Endothelial cell of umbilical vein (primary cell): Measurements from ENCODE around the gene USP40. TPM values are rescaled to one million over a fixed set of nuclear protein-coding genes. Genes with fewer than 3 reads are reported as not detected.

Source experiments
- BruUV-seq: library from RNA; stranded (reverse); fragments of 400-500 nt; replicated peaks from 2 replicates; lab custom pipeline; 2021; lab: Mats Ljungman, UMichigan
- CTCF ChIA-PET: fragments of 300-600, 350-600 bp; sonication (Branson Sonifier 250); formaldehyde crosslinking; loops from one replicate; lab custom pipeline; 2021; ENCODE audit warnings: antibody characterized with exemption, inconsistent platforms; lab: Charles Lee
- POLR2A ChIA-PET: fragments of 300-600, 350-600 bp; sonication (Branson Sonifier 250); formaldehyde crosslinking; loops from one replicate; lab custom pipeline; 2021; ENCODE audit warnings: antibody characterized with exemption, inconsistent platforms; lab: Charles Lee
- DNase-seq: peaks from one replicate; pipeline ENCODE4 v3.0.0-alpha.2; 2011; ENCODE audit warnings: low read depth, low spot score
- FAIRE-seq: peaks from 2 replicates; lab custom pipeline; 2011; peaks lifted over from hg19 to GRCh38; lab: Jason Lieb, UNC
- H2AFZ ChIP-seq: 2 replicates; pipeline ENCODE4 v1.6.0; 2012; ENCODE audit warnings: low read depth, low read length, control low read depth, inconsistent platforms
- H3K27ac ChIP-seq: 2 replicates; pipeline ENCODE4 v1.5.1; 2011; ENCODE audit warnings: low read depth, mild to moderate bottlenecking, control low read depth, low read length, moderate library complexity; ENCODE audit not compliant: insufficient read depth
- H3K27me3 ChIP-seq, 2 experiments: 2 replicates each; pipeline versions ENCODE4 v1.6.0 to v1.6.1; 2011; ENCODE audit warnings: low read length in 2 of 2, mixed read lengths in 1 of 2; ENCODE audit not compliant: control insufficient read depth in 2 of 2, insufficient read depth in 2 of 2
- H3K36me3 ChIP-seq, 2 experiments: 2 replicates in 1 of 2; 3 replicates in 1 of 2; pipeline ENCODE4 v1.5.1; 2011; ENCODE audit warnings: low read length in 2 of 2, mild to moderate bottlenecking in 1 of 2, moderate library complexity in 1 of 2; ENCODE audit not compliant: control insufficient read depth in 2 of 2, insufficient read depth in 2 of 2; ENCODE audit errors: extremely low read depth in 1 of 2
- H3K4me1 ChIP-seq: 3 replicates; pipeline ENCODE4 v1.5.1; 2011; ENCODE audit warnings: mild to moderate bottlenecking, low read length; ENCODE audit not compliant: control insufficient read depth, insufficient read depth; ENCODE audit errors: extremely low read depth
- H3K4me2 ChIP-seq: 2 replicates; pipeline ENCODE4 v1.6.1; 2011; ENCODE audit warnings: low read length, control low read depth, mixed read lengths; ENCODE audit not compliant: insufficient read depth
- H3K4me3 ChIP-seq, 3 experiments: fragments of 200-600 bp in 1 of 3; sonication (generic), shearing (Covaris generic) in 1 of 3; replicated peaks in 1 of 3; 2 replicates each; pipeline ENCODE4 v1.5.1; 2011 to 2016; ENCODE audit warnings: control low read depth in 3 of 3, low read length in 3 of 3, mild to moderate bottlenecking in 2 of 3, inconsistent platforms in 1 of 3, low read depth in 1 of 3, moderate library complexity in 1 of 3; ENCODE audit not compliant: insufficient read depth in 1 of 3
- H3K79me2 ChIP-seq: 2 replicates; pipeline ENCODE4 v1.6.0; 2012; ENCODE audit warnings: low read length, inconsistent platforms; ENCODE audit not compliant: control insufficient read depth, insufficient read depth
- H3K9ac ChIP-seq: replicated peaks from 2 replicates; pipeline ENCODE3; 2011; ENCODE audit warnings: low read length, control low read depth; ENCODE audit not compliant: insufficient read depth; ENCODE audit errors: extremely low read depth
- H3K9me1 ChIP-seq: replicated peaks from 3 replicates; pipeline ENCODE4 v1.6.0; 2011; ENCODE audit warnings: mild to moderate bottlenecking, low read length; ENCODE audit not compliant: control insufficient read depth, insufficient read depth; ENCODE audit errors: extremely low read depth
- H3K9me3 ChIP-seq: replicated peaks from 2 replicates; pipeline ENCODE4 v1.5.1; 2012; ENCODE audit warnings: low read length, inconsistent platforms; ENCODE audit not compliant: control insufficient read depth, insufficient read depth
- H4K20me1 ChIP-seq: replicated peaks from 2 replicates; pipeline ENCODE3; 2011; ENCODE audit warnings: mild to moderate bottlenecking, low read length; ENCODE audit not compliant: control insufficient read depth, insufficient read depth; ENCODE audit errors: extremely low read depth
- EZH2 ChIP-seq: IDR thresholded peaks from 2 replicates; pipeline ENCODE4 v1.6.1; 2012; ENCODE audit warnings: borderline replicate concordance, low read depth, mild to moderate bottlenecking, moderate library complexity, low read length, inconsistent platforms; ENCODE audit not compliant: severe bottlenecking
- FOS ChIP-seq: IDR thresholded peaks from 2 replicates; pipeline ENCODE4 v1.6.1; 2011; ENCODE audit warnings: mild to moderate bottlenecking, low read length, moderate library complexity, borderline replicate concordance; ENCODE audit not compliant: insufficient read depth
- GATA2 ChIP-seq: IDR thresholded peaks from 2 replicates; pipeline ENCODE4 v1.7.0; 2011; ENCODE audit warnings: low read depth, mild to moderate bottlenecking, moderate library complexity, mixed read lengths, low read length; ENCODE audit not compliant: insufficient read length, insufficient read depth
- JUN ChIP-seq: IDR thresholded peaks from 2 replicates; pipeline ENCODE4 v1.6.1; 2011; ENCODE audit warnings: borderline replicate concordance, low read depth; ENCODE audit not compliant: insufficient read length, insufficient read depth
- MAX ChIP-seq: IDR thresholded peaks from 2 replicates; pipeline ENCODE4 v1.6.1; 2011; ENCODE audit not compliant: insufficient read depth, insufficient read length
- MYC ChIP-seq: IDR thresholded peaks from one replicate; pipeline ENCODE4 v1.6.1; 2011; ENCODE audit warnings: mild to moderate bottlenecking, low read depth, low read length
- POLR2A ChIP-seq: IDR thresholded peaks from 2 replicates; pipeline ENCODE4 v1.6.1; 2012; ENCODE audit warnings: low read depth, mild to moderate bottlenecking, control low read depth, low read length
- POLR2AphosphoS5 ChIP-seq: IDR thresholded peaks from 2 replicates; pipeline ENCODE4 v1.6.1; 2012; ENCODE audit warnings: low read depth, mild to moderate bottlenecking, control low read depth, low read length, moderate library complexity; ENCODE audit not compliant: insufficient read depth
- dilution Hi-C: fragments of 300-500 bp; cut with MboI; formaldehyde crosslinking; loops from one replicate; pipeline ENCODE4 v1.15.0; 2019; ENCODE audit warnings: low sequenced_read_pairs; ENCODE audit not compliant: extremely low pct_ligation_motif_present
- intact Hi-C: fragments of 100-400 bp; cut with micrococcal nuclease; formaldehyde crosslinking; loops from one replicate; pipeline ENCODE4 v1.10.0; 2022
- polyA plus RNA-seq, 4 experiments: library from polyadenylated mRNA; depleted of rRNA in 3 of 4; stranded (reverse) in 3 of 4; unstranded in 1 of 4; fragments of >200 nt; gene quantifications; 2 replicates each; pipeline versions ENCODE4 v1.2.1 to v1.2.3, GENCODE V29; 2011 to 2012; ENCODE audit warnings: missing spikeins in 1 of 4
- total RNA-seq: library from RNA; stranded (reverse); gene quantifications from 2 replicates; pipeline ENCODE4 v1.2.3, GENCODE V29; 2021
- TF ChIP-seq, protein P1 (sequence below), 2 donors: IDR thresholded peaks; 1 replicate in 1 of 2; 2 replicates in 1 of 2; pipeline ENCODE4 v1.5.1; 2011; ENCODE audit warnings: low read length in 2 of 2, mild to moderate bottlenecking in 2 of 2, moderate library complexity in 2 of 2, control low read depth in 1 of 2, inconsistent platforms in 1 of 2, low read depth in 1 of 2; ENCODE audit not compliant: insufficient read depth in 1 of 2; ENCODE audit errors: extremely low read depth in 1 of 2

The USP40 gene
- total and polyA plus RNA-seq, 2 donors (not counting 3 experiments of a cell fraction or from before 2014, with no cell fraction given), result 32.2 to 32.5 TPM

DNA sequence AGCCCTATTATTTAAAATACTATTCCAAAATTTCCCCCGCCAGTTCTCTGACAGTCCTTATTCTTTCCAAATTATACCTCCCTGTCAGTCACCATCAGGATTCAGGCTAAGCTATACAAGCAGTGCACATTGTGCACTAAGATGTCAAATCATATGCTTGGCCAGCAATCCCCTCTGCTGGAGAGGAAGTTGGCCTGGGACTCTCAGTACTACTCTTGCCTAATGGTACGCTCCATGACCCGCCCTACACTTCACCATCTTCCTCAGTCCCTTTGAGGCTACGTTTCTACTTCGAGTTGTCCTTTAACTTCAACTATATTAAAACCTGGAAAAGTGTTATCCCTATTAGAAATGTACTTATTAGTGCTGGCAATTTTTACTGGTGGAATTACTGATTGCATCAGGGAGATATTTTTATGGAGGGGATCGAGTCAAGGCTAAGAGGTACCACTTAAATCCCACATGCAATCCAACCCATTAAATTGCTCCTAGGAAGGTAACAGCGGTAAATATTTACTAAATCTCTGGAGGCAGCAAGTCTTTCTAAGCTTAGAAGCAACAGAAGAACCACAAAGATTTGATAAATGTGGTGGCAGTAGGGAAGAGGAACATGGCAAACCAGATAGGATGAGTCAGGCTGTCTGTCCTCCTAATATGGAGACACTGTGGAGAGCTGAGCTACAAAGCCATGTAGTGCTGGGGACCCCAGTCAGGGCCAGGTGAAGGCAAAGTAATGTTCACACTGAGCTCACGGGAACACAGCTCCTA lies 2.7 kb downstream of the USP40 start:
- H3K4me2 ChIP-seq, result no peak overlapping the region
- H4K20me1 ChIP-seq, result no peaks in the 10 kb centered on the region
- intact Hi-C loops (no loop called here), dilution Hi-C loops (no loop called here)
- H3K79me2 ChIP-seq, result peaks cover 1% of the 10 kb centered on the region
- BruUV-seq, result no TSS peak
- FAIRE-seq (no peak), DNase-seq (no peak)
- no peak overlapping the region for H3K4me3 ChIP-seq
- no peaks in the 10 kb centered on the region for H3K36me3 ChIP-seq
- POLR2A ChIA-PET, result interaction anchor here (0.6 kb wide), 1 partner anchor 327 kb away, joined by 3 read pairs; no protein-coding TSS in a partner anchor
- H3K9me1 ChIP-seq, result no peaks in the 10 kb centered on the region
- TF ChIP-seq MAX (no peak), MYC (no peak), JUN (no peak), FOS (no peak), POLR2A (no peak), POLR2AphosphoS5 (no peak), GATA2 (no peak), EZH2 (no peak)
- TF ChIP-seq, protein P1, sequence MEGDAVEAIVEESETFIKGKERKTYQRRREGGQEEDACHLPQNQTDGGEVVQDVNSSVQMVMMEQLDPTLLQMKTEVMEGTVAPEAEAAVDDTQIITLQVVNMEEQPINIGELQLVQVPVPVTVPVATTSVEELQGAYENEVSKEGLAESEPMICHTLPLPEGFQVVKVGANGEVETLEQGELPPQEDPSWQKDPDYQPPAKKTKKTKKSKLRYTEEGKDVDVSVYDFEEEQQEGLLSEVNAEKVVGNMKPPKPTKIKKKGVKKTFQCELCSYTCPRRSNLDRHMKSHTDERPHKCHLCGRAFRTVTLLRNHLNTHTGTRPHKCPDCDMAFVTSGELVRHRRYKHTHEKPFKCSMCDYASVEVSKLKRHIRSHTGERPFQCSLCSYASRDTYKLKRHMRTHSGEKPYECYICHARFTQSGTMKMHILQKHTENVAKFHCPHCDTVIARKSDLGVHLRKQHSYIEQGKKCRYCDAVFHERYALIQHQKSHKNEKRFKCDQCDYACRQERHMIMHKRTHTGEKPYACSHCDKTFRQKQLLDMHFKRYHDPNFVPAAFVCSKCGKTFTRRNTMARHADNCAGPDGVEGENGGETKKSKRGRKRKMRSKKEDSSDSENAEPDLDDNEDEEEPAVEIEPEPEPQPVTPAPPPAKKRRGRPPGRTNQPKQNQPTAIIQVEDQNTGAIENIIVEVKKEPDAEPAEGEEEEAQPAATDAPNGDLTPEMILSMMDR (IDR thresholded peaks at IDR 0.05; ENCODE audit: extremely low read depth in 1 of 2, insufficient read depth in 1 of 2, low read depth in 1 of 2, low read length in 2 of 2), result no peak
- CTCF ChIA-PET, result interaction anchor here (1.3 kb wide), 1 partner anchor 115 kb away, joined by 3 read pairs; no protein-coding TSS in a partner anchor
- no peaks in the 10 kb centered on the region for H3K9me3 ChIP-seq
- no peak overlapping the region for H3K27ac ChIP-seq
- peaks cover 6% of the 10 kb centered on the region for H3K4me1 ChIP-seq
- H2AFZ ChIP-seq, result no peak overlapping the region
- H3K27me3 ChIP-seq, result no peaks in the 10 kb centered on the region
- no peak overlapping the region for H3K9ac ChIP-seq
